Astrocyte (in vitro differentiated cells and primary cell): ENCODE data around the gene FSTL3. TPM values are rescaled to one million over a fixed set of nuclear protein-coding genes. Genes with fewer than 3 reads are reported as not detected.
A peak's percentile ranks its signal among the peaks of the same experiment; 100 is the strongest.

Source experiments
- DNase-seq: peaks from one replicate; pipeline ENCODE4 v3.0.0-alpha.2; 2010; ENCODE audit warnings: low read depth
- FAIRE-seq: peaks from 2 replicates; lab custom pipeline; 2011; peaks lifted over from hg19 to GRCh38; lab: Jason Lieb, UNC
- H2AFZ ChIP-seq: 2 replicates; pipeline ENCODE4 v1.6.0; 2012; ENCODE audit warnings: low read depth, low read length, inconsistent platforms
- H3K27ac ChIP-seq: 2 replicates; pipeline ENCODE4 v1.5.1; 2011; ENCODE audit warnings: low read depth, low read length, inconsistent platforms
- H3K27me3 ChIP-seq: 2 replicates; pipeline ENCODE4 v1.6.0; 2011; ENCODE audit warnings: low read length, inconsistent platforms; ENCODE audit not compliant: insufficient read depth
- H3K36me3 ChIP-seq: 2 replicates; pipeline ENCODE4 v1.5.1; 2011; ENCODE audit warnings: low read length, inconsistent platforms; ENCODE audit not compliant: insufficient read depth
- H3K4me1 ChIP-seq: 2 replicates; pipeline ENCODE4 v1.5.1; 2011; ENCODE audit warnings: low read length, inconsistent platforms; ENCODE audit not compliant: insufficient read depth
- H3K4me2 ChIP-seq: 2 replicates; pipeline ENCODE4 v1.6.0; 2012; ENCODE audit warnings: low read length, inconsistent platforms
- H3K4me3 ChIP-seq: 2 replicates; pipeline ENCODE4 v1.5.1; 2011; ENCODE audit warnings: low read depth, mild to moderate bottlenecking, low read length, inconsistent platforms; ENCODE audit not compliant: insufficient read depth
- H3K79me2 ChIP-seq: 2 replicates; pipeline ENCODE4 v1.6.0; 2012; ENCODE audit warnings: mild to moderate bottlenecking, low read length, inconsistent platforms; ENCODE audit not compliant: insufficient read depth
- H3K9ac ChIP-seq: 2 replicates; pipeline ENCODE4 v1.6.0; 2012; ENCODE audit warnings: mild to moderate bottlenecking, low read length, inconsistent platforms
- H3K9me3 ChIP-seq: 2 replicates; pipeline ENCODE4 v1.5.1; 2012; ENCODE audit warnings: low read depth, mild to moderate bottlenecking, low read length, inconsistent platforms; ENCODE audit not compliant: insufficient read depth
- H4K20me1 ChIP-seq: 2 replicates; pipeline ENCODE4 v1.6.0; 2012; ENCODE audit warnings: low read length, inconsistent platforms; ENCODE audit not compliant: insufficient read depth
- H3K27ac Mint-ChIP-seq: one replicate; pipeline ENCODE4 v1.8.0; 2021; ENCODE audit warnings: mild to moderate bottlenecking, mixed read lengths; ENCODE audit not compliant: unreplicated experiment
- H3K27me3 Mint-ChIP-seq: one replicate; pipeline ENCODE4 v1.8.0; 2021; ENCODE audit warnings: low read depth, mixed read lengths; ENCODE audit not compliant: unreplicated experiment
- H3K36me3 Mint-ChIP-seq: one replicate; pipeline ENCODE4 v1.8.0; 2021; ENCODE audit warnings: low read depth, mixed read lengths; ENCODE audit not compliant: unreplicated experiment
- H3K4me1 Mint-ChIP-seq: one replicate; pipeline ENCODE4 v1.8.0; 2021; ENCODE audit warnings: low read depth, mixed read lengths; ENCODE audit not compliant: unreplicated experiment
- H3K4me3 Mint-ChIP-seq: one replicate; pipeline ENCODE4 v1.8.0; 2021; ENCODE audit warnings: mild to moderate bottlenecking, moderate library complexity, mixed read lengths; ENCODE audit not compliant: unreplicated experiment
- H3K9me3 Mint-ChIP-seq: one replicate; pipeline ENCODE4 v1.8.0; 2021; ENCODE audit warnings: mild to moderate bottlenecking, mixed read lengths; ENCODE audit not compliant: unreplicated experiment
- EZH2 ChIP-seq: IDR thresholded peaks from 2 replicates; pipeline ENCODE4 v1.6.1; 2012; ENCODE audit warnings: mild to moderate bottlenecking, low read length, inconsistent platforms; ENCODE audit not compliant: insufficient read depth
- total RNA-seq: library from RNA; stranded (reverse); gene quantifications from 2 replicates; pipeline ENCODE4 v1.2.1, GENCODE V29; 2021
- TF ChIP-seq, protein P1 (sequence below): IDR thresholded peaks from 2 replicates; pipeline ENCODE4 v1.5.1; 2011; ENCODE audit warnings: low read depth, mild to moderate bottlenecking, inconsistent platforms, low read length, moderate library complexity; ENCODE audit not compliant: insufficient read depth

FSTL3 gene
- total RNA-seq, 1 donor from 2014 or later: 72.0 TPM

DNA sequence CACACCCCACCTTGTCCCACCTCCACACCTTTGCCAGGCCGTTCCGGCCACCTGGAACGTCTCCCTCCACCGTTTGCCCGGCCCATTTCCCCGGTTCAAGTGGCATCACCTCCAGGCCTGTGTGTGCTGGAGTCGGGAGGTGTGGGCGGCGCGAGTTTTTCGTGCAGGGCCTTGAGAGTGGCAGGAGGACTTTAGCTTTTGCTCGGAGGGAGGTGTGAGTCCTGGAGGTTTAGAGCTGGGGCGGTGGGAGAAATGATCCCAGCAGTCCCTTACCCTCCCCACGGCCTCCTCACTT lies 28.2 kb downstream of the FSTL3 start:
- Histone ChIP-seq H3K4me3 (no peak overlapping the region), H3K79me2 (no peaks in the 10 kb centered on the region), H3K27me3 (peaks cover 5% of the 10 kb centered on the region), H3K4me1 (no peaks in the 10 kb centered on the region), H3K9ac (no peak overlapping the region), H3K27ac (no peak overlapping the region), H3K36me3 (no peaks in the 10 kb centered on the region), H3K9me3 (no peaks in the 10 kb centered on the region), H3K4me2 (no peak overlapping the region), H4K20me1 (no peaks in the 10 kb centered on the region), H2AFZ (peak overlapping the region; percentile 63)
- Mint-ChIP-seq H3K27me3 (peaks cover 12% of the 10 kb centered on the region), H3K27ac (no peak overlapping the region), H3K4me1 (no peaks in the 10 kb centered on the region), H3K4me3 (no peak overlapping the region), H3K36me3 (no peaks in the 10 kb centered on the region), H3K9me3 (no peaks in the 10 kb centered on the region)
- FAIRE-seq: no peak
- no peak for DNase-seq
- TF ChIP-seq, protein P1, sequence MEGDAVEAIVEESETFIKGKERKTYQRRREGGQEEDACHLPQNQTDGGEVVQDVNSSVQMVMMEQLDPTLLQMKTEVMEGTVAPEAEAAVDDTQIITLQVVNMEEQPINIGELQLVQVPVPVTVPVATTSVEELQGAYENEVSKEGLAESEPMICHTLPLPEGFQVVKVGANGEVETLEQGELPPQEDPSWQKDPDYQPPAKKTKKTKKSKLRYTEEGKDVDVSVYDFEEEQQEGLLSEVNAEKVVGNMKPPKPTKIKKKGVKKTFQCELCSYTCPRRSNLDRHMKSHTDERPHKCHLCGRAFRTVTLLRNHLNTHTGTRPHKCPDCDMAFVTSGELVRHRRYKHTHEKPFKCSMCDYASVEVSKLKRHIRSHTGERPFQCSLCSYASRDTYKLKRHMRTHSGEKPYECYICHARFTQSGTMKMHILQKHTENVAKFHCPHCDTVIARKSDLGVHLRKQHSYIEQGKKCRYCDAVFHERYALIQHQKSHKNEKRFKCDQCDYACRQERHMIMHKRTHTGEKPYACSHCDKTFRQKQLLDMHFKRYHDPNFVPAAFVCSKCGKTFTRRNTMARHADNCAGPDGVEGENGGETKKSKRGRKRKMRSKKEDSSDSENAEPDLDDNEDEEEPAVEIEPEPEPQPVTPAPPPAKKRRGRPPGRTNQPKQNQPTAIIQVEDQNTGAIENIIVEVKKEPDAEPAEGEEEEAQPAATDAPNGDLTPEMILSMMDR: no peak
- no peak for TF ChIP-seq EZH2

DNA sequence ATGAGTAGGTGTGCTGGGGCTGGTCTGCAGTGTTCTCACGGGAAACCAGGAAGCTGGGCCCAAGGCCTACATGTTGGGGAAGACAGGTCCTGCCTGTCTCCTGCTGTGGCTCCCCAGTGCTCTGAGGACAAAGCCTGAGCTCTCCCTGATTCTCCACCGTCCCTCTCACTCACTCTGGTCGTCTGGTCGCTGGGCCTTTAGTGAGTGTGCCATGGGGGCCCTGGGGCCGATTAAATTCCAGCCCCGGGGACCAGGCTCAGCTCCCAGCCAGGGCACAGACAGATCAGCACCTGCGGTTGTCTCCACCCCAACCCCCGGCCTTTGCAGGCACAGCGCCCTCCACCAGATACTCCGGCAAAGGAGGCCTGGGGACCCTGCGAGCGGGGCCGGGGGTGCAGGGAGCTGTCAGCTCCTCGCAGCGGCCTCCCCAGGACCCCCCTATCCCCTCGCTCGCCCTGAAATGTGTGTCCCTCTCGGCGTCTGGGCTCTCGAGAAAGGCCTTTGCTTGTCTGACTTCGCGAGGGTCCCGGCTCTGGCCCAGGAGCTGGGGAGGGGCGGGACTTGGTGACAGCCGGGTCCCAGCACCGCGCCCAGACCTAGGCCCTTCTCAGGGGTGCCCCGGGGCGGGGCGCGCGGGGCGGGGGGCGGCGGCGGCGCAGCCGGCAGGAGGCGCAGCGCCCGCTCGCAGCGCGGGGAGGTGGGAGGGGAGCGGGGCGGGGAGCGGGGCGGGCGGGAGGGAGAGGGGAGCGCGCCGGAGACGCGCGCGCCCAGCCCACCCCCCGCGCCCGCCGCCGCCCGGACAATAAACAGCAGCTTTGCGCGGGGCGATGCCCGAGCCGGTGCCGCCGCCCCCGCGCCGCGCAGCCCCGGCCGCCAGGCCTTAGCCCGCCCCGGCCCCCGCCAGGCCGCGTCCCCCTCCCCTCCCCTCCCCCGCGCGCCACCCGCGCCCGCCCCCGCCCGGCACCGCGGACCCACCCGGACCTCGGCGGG lies 32.3 kb downstream of the FSTL3 start, which contains the start of gene PALM:
TSS of gene PALM (plus strand) at position 782 of the 990 bp plus-strand sequence. CDS start 212 bp downstream, outside the sequence.
- H3K4me3 Mint-ChIP-seq: peak within 1 kb of the TSS; percentile 83
- H3K27ac ChIP-seq: no peak within 1 kb of the TSS
- peak within 1 kb of the TSS; percentile 51 for H3K4me3 ChIP-seq
- no peaks in the 10 kb centered on the region for H3K36me3 ChIP-seq
- peaks cover 2% of the 10 kb centered on the region for H3K27me3 ChIP-seq
- peak within 1 kb of the TSS; percentile 78 for H2AFZ ChIP-seq
- TF ChIP-seq, protein P1: no peak
- TF ChIP-seq EZH2: no peak
- H3K9ac ChIP-seq: peak within 1 kb of the TSS; percentile 50
- H3K27me3 Mint-ChIP-seq: peaks cover 2% of the 10 kb centered on the region
- H3K9me3 Mint-ChIP-seq: no peaks in the 10 kb centered on the region
- H3K4me2 ChIP-seq: peak within 1 kb of the TSS; percentile 87
- H3K79me2 ChIP-seq: peaks cover 6% of the 10 kb centered on the region
- peaks cover 7% of the 10 kb centered on the region for H4K20me1 ChIP-seq
- no peak for FAIRE-seq
- H3K36me3 Mint-ChIP-seq: peaks cover 2% of the 10 kb centered on the region
- H3K9me3 ChIP-seq: no peaks in the 10 kb centered on the region
- H3K27ac Mint-ChIP-seq: peak within 1 kb of the TSS; percentile 26
- no peak for DNase-seq
- H3K4me1 Mint-ChIP-seq: peaks cover 2% of the 10 kb centered on the region
- peaks cover 9% of the 10 kb centered on the region for H3K4me1 ChIP-seq
